Measurements from ENCODE around the gene MYF5. TPM values are rescaled to one million over a fixed set of nuclear protein-coding genes. Genes with fewer than 3 reads are reported as not detected.
A peak's percentile ranks its signal among the peaks of the same experiment; 100 is the strongest.

Gene MYF5
- total RNA-seq, 2 donors from 2014 or later = not detected

DNA sequence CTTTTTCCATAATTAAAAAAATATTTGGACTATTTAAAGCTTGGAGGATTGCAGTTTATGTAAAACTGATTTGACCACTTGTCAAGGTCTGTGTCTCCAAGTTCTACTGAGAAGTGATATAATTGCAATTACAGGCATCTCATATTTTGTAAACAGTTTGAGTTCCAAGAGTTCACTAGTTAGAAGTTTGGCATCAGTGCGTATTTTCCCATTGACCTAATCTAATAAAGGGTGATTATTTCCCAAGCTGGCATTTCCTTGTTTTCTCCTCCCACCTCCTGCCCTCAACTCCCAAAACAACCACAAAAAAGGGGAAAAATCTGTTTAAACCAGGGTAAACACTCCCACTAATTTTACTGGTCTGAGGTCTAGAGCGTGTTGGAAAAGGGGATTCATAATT is 12.3 kb upstream of the MYF5 start:
- intact Hi-C loops (cut with DNase I) = no loop called here
- DNase-seq (ENCODE audit: low spot score) = no peak

DNA sequence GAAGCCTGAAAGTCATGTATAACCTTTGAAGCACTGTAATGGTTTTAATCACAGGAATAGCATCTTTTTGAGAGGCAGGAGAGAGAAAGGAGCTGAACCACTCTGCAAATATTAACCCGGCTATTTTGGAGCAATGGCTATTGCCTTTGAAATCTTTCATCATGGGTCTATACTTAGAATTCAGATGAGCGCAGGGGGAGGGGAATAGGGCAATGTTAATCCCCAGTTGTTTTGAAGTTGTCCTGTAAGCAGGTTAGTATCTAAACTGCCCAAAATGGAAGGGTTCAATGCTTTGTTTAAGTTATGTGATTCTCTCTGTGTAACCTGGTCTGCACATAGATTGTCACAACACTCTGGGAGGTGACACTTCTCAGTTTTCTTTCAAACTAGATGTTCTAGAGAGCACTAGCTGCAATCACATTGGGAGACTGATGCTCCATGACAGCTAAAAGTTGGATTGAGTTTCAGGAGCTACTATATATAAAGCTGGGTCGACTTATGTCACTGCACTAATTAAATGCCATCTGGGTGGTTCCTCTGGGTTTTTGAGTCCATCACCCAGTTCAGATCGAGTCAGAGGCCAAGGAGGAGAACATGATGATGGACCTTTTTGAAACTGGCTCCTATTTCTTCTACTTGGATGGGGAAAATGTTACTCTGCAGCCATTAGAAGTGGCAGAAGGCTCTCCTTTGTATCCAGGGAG is 9.4 kb upstream of the MYF5 start, which contains the start of gene MYF6:
Gene MYF6, plus strand, starts transcription at position 509 of the 704 bp plus-strand sequence. Its CDS starts 86 bp downstream, at position 595.
- intact Hi-C loops (cut with DNase I) = no loop called here
- DNase-seq (ENCODE audit: low spot score) = no peak

GRCh38 chr12:80707830-80708258 is 8.9 kb upstream of the MYF5 start:
- intact Hi-C loops (cut with DNase I) = no loop called here
- peak; percentile 73 for DNase-seq (ENCODE audit: low spot score)

GRCh38 chr12:80708259-80708974 is 8.3 kb upstream of the MYF5 start:
- intact Hi-C loops (cut with DNase I) = no loop called here

GRCh38 chr12:80708975-80709328 is 7.8 kb upstream of the MYF5 start:
- DNase-seq (ENCODE audit: low spot score) = no peak
- intact Hi-C loops (cut with DNase I) = no loop called here

More at GRCh38 chr12:80708259-80708974, 8.3 kb upstream of the MYF5 start:
- peak; percentile 77 for DNase-seq (ENCODE audit: low spot score)

- intact Hi-C loops (cut with DNase I) = no loop called here
- no peak for DNase-seq (ENCODE audit: low spot score)
Observed at GRCh38 chr12:80709811-80710726, 6.6 kb upstream of the MYF5 start.

GRCh38 chr12:80710727-80711449 is 5.8 kb upstream of the MYF5 start:
- intact Hi-C loops (cut with DNase I) = no loop called here
- no peak for DNase-seq (ENCODE audit: low spot score)

DNA sequence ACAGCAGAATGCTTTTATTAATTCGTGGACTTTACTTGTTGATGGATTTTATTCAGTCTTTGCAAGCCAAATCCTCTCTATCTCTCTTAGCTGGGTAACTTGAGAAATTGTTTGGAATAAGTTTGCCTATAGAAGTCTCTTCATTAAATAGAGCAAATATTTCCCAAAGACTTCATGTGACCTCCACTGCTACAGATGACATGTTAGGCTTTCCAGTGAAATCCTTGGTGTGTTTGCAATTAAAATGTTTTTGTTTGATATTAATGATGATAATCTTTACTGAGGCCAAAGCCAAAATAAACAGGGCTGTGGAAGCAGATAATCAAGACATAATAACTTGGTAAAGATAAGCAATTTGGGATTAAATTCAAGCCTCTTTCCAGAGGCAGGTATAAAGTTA is 4.8 kb upstream of the MYF5 start:
- intact Hi-C loops (cut with DNase I) = no loop called here
- DNase-seq (ENCODE audit: low spot score) = no peak

GRCh38 chr12:80712866-80713265 is 3.8 kb upstream of the MYF5 start:
- DNase-seq (ENCODE audit: low spot score) = no peak
- intact Hi-C loops (cut with DNase I) = no loop called here

- DNase-seq (ENCODE audit: low spot score) = no peak
- intact Hi-C loops (cut with DNase I) = no loop called here
Observed at GRCh38 chr12:80713419-80713818, 3.3 kb upstream of the MYF5 start.

GRCh38 chr12:80714055-80714454 is 2.7 kb upstream of the MYF5 start:
- no peak for DNase-seq (ENCODE audit: low spot score)
- intact Hi-C loops (cut with DNase I) = no loop called here

DNA sequence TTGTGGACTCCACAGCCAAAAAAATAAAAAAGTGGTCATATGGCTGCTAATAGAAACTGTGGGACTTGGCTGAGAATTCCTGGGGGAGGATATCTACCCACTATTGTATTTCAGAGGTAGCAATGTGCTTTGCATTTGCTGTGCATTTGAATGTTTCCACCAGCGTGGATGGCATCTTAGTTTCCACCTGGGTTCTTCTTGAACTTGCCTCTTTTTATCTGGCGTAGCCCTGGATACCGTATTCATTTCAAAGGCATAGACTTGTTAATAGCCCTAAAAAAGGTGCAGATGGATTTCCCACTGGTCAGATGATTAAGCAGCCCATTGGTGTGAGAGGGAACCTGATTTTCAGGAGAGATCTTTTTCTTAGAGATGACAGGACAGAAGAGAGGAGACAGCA is 1.9 kb upstream of the MYF5 start:
- no peak for DNase-seq (ENCODE audit: low spot score)
- intact Hi-C loops (cut with DNase I) = no loop called here

GRCh38 chr12:80715713-80716249 is 931 bp upstream of the MYF5 start:
- no peak for DNase-seq (ENCODE audit: low spot score)
- intact Hi-C loops (cut with DNase I) = no loop called here

- intact Hi-C loops (cut with DNase I) = no loop called here
- no peak for DNase-seq (ENCODE audit: low spot score)
Observed at GRCh38 chr12:80717856-80718255, 1.1 kb downstream of the MYF5 start.

GRCh38 chr12:80720516-80720915 is 3.8 kb downstream of the MYF5 start:
- DNase-seq (ENCODE audit: low spot score) = no peak
- intact Hi-C loops (cut with DNase I) = no loop called here

DNA sequence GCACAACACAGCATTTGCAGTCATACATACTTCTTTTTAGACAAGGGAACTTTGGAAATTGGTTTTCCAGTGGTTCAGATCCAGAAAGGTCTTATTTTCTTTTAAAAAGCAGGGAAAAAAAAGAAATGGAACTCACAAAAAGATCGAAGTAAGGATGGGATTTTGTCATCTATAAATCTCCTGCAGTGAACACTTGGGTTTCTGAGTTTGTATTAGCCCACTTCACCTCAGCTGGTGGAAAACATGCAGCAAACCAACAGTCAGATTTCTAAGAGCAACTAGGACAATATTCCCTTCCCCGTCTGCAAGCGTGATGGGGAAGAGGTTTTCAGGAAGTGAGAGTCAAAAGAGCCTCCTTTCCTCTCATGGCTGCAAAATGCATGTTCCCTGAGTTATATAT is 4.6 kb downstream of the MYF5 start:
- intact Hi-C loops (cut with DNase I) = no loop called here
- DNase-seq (ENCODE audit: low spot score) = no peak

DNA sequence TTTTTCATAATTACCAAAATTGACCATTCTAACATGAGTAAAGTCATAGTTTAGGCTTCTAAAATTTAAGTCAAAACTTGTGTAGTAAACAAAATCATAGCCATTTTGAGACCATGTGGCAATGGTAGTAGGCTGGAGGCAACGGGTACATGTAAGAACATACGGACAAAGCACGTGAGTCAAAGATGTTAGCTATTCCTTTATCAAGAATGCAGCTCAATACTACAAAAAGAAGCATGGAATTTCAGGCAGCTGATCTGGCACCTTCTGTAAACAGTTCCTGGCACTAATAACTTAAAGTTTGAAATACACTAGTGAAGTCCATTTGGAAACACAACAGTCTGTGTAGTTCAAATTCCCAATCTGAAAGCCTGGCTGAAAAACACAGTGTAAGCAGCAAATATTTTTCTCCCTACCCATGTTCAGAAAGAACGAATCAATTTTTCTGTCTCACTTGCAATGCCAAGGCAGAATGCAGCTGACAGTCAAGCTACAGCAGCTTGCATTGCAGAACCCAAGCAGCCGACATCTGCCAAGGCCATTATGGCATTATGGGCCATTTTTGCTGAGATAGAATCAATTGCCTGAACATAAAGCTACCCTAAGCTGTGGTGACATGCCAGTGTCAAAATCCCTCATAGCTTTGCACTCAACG is 29.3 kb downstream of the MYF5 start:
- intact Hi-C loops (cut with DNase I) = no loop called here

DNA sequence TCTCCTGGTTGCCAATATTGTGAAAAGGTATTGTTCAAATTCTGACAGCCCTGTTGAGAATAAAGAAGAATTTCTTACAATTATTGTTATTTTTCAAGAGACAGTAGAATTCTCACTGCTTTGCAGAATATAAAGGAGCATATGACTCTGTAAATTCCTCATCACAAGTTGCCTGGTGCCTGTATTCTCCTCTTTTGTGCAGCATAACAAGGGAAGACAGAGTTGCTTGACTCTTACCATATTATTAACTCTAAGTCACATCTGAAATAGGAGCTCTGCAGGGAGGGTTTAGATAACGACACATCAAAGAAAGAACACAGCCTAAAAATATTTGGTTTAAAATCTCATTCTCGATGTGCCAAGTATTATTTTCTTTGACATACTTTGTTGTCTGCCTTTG is 31.1 kb downstream of the MYF5 start:
- no peak for DNase-seq (ENCODE audit: low spot score)
- intact Hi-C loops (cut with DNase I) = no loop called here

More for the DNA sequence above, 29.3 kb downstream of the MYF5 start:
- no peak for DNase-seq (ENCODE audit: low spot score)

DNA sequence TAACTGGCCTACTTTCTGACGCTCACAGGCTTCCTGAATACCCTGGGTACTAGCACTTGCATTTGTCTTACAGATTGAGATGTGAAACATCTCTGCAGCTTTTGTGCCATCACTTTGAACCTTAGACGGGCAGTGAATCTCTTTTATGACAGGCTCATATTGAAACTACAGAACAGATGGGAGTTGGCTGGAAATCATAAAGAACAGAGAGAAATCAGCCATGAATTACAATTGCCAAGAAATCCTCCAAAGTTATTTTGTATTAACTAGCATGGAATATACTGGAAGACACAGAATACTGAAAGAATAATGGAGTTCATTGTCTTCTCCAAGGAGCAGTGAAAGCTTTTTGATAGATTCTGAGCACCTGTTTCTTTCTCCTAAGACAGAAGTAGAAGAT is 32.7 kb downstream of the MYF5 start:
- DNase-seq (ENCODE audit: low spot score) = no peak
- intact Hi-C loops (cut with DNase I) = no loop called here

Measured in posterior vena cava (tissue), 2 donors.